ENCODE measurements around the gene NR6A1. TPM values are rescaled to one million over a fixed set of nuclear protein-coding genes. Genes with fewer than 3 reads are reported as not detected.

NR6A1 gene
- total and polyA plus RNA-seq, 2 of the 8 experiments (the other 6 are each of a cell fraction or from before 2014, with no cell fraction given): 93.2 to 237 TPM

DNA sequence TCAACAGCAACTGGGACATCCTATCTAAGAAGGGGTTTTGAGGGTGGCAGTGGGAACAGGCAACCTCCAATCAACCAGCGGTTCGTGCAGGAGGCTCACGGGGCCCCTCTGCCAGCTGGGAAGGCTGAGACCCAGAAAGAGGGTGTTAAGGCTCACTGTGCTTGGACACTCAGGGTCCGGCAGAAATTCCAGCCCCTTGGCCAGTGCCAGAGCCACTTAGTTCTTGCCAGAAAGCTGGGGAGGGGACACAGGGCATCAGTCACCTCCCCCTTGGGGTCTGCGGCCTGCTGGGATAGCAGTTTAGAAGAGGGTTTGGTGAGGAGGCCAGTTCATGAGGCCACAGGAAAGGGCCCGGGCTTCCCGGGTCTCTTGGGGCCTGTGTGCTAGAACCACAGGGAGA is 300.4 kb downstream of the NR6A1 start:
- Histone ChIP-seq H3K14ac (ENCODE audit: insufficient read length) (no peak overlapping the region), H3K27ac (ENCODE audit: low read depth, low read length) (no peak overlapping the region), H2BK12ac (ENCODE audit: low read depth, low read length) (no peak overlapping the region), H2AFZ (ENCODE audit: low read length) (no peak overlapping the region), H2AK5ac (ENCODE audit: low read depth, low read length) (no peak overlapping the region), H2BK20ac (ENCODE audit: low read length) (no peak overlapping the region), H2BK120ac (replicated peaks; ENCODE audit: low read depth, low read length) (no peak overlapping the region), H3K79me1 (ENCODE audit: low read depth, low read length) (no peaks in the 10 kb centered on the region), H3K23me2 (ENCODE audit: low read depth, low read length) (no peaks in the 10 kb centered on the region), H4K91ac (replicated peaks; ENCODE audit: insufficient read length, low read length) (no peak overlapping the region), H3K4me1 (replicated peaks in 1 of 4; ENCODE audit: control insufficient read depth in 3 of 4, insufficient read depth in 4 of 4, low read length in 3 of 4) (peaks cover 0 to 8% (median 5%) of the 10 kb centered on the region in 4 experiments; a peak in 5 of 7 replicates), H3K56ac (replicated peaks; ENCODE audit: insufficient read length, low read depth, low read length) (no peak overlapping the region), H3K23ac (ENCODE audit: insufficient read length) (no peak overlapping the region), H3K9ac (replicated peaks in 1 of 4; ENCODE audit: extremely low read depth in 1 of 4, low read depth in 3 of 4, low read length in 3 of 4) (no peak overlapping the region), H3K9me3 (ENCODE audit: insufficient read depth in 2 of 2, low read depth in 1 of 2, low read length in 1 of 2) (no peaks in the 10 kb centered on the region), H3K4me2 (ENCODE audit: insufficient read depth in 1 of 2, low read depth in 2 of 2, low read length in 2 of 2) (no peak overlapping the region), H3K4ac (replicated peaks; ENCODE audit: insufficient read length, low read depth, low read length) (no peak overlapping the region), H4K8ac (ENCODE audit: extremely low read depth, insufficient read depth, low read length) (no peak overlapping the region), H2BK5ac (ENCODE audit: low read depth, low read length) (no peak overlapping the region), H3K27me3 (replicated peaks in 1 of 4; ENCODE audit: control insufficient read depth in 3 of 4, extremely low read depth in 1 of 4, insufficient read depth in 3 of 4, low read length in 3 of 4) (no peaks in the 10 kb centered on the region; a peak in 3 of 7 replicates), H3K36me3 (ENCODE audit: control insufficient read depth in 2 of 4, insufficient read depth in 4 of 4, low read length in 3 of 4) (no peaks in the 10 kb centered on the region), H4K20me1 (replicated peaks in 1 of 2; ENCODE audit: control insufficient read depth in 1 of 2, insufficient read depth in 2 of 2, low read length in 2 of 2) (no peaks in the 10 kb centered on the region), H3K18ac (ENCODE audit: extremely low read depth, low read length) (no peak overlapping the region), H4K5ac (ENCODE audit: insufficient read length, low read depth, low read length) (no peak overlapping the region), H3K4me3 (ENCODE audit: extremely low read depth in 1 of 4, insufficient read depth in 2 of 4, low read depth in 3 of 4, low read length in 4 of 4) (no peak overlapping the region), H3K79me2 (ENCODE audit: control insufficient read depth in 1 of 2, insufficient read depth in 2 of 2, low read length in 2 of 2) (no peaks in the 10 kb centered on the region), H2BK15ac (ENCODE audit: low read length) (no peak overlapping the region)
- ChIA-PET POLR2A (ENCODE audit: partially characterized antibody) (no interaction called here), CTCF (ENCODE audit: partially characterized antibody) (interaction anchor here (2.8 kb wide), 1 partner anchor 52 kb away, joined by 8 read pairs; no protein-coding TSS in a partner anchor)
- FAIRE-seq (no peak), DNase-seq (ENCODE audit: low read depth in 1 of 2, low spot score in 2 of 2) (no peak)
- 94% methylated on average over 7 of the region's 7 CpGs; no CpG with 5 or more reads in 1 of the 2 experiments for WGBS, 2 experiments (ENCODE audit: extremely low coverage in 1 of 2, insufficient coverage in 1 of 2, insufficient read length in 1 of 2, insufficient replicate concordance in 2 of 2, low coverage in 1 of 2, low lambda C conversion rate in 2 of 2, missing lambda C conversion rate in 1 of 2)
- no peak for TF ChIP-seq E2F6 (IDR thresholded peaks at IDR 0.05)
- TF ChIP-seq EZH2 (IDR thresholded peaks at IDR 0.05; ENCODE audit: low read depth, low read length, severe bottlenecking): no peak
- TF ChIP-seq PHF8 (conservative IDR thresholded peaks at IDR 0.05; ENCODE audit: low read depth, low read length): no peak
- no peak for TF ChIP-seq RAD21 (IDR thresholded peaks at IDR 0.05 in 1 of 2, conservative IDR thresholded peaks at IDR 0.05 in 1 of 2; ENCODE audit: low read depth in 2 of 2, low read length in 2 of 2)
- TF ChIP-seq TCF12 (IDR thresholded peaks at IDR 0.05; ENCODE audit: low read depth, low read length): no peak
- TF ChIP-seq RXRA (IDR thresholded peaks at IDR 0.05; ENCODE audit: insufficient read depth, low read depth, low read length): no peak

Measured in H1 (cell line).